ENCODE results near the gene ACE. TPM values are rescaled to one million over a fixed set of nuclear protein-coding genes. Genes with fewer than 3 reads are reported as not detected.

The ACE gene
- total RNA-seq, 1 donor from 2014 or later, result 0.42 TPM

- peaks cover 29% of the 10 kb centered on the region for H3K27me3 Mint-ChIP-seq (ENCODE audit: low read depth)
- no peaks in the 10 kb centered on the region for H3K9me3 Mint-ChIP-seq
- H3K4me3 Mint-ChIP-seq, result no peak overlapping the region
- no peak overlapping the region for H3K27ac Mint-ChIP-seq (ENCODE audit: unreplicated experiment)
- TF ChIP-seq, protein P1, sequence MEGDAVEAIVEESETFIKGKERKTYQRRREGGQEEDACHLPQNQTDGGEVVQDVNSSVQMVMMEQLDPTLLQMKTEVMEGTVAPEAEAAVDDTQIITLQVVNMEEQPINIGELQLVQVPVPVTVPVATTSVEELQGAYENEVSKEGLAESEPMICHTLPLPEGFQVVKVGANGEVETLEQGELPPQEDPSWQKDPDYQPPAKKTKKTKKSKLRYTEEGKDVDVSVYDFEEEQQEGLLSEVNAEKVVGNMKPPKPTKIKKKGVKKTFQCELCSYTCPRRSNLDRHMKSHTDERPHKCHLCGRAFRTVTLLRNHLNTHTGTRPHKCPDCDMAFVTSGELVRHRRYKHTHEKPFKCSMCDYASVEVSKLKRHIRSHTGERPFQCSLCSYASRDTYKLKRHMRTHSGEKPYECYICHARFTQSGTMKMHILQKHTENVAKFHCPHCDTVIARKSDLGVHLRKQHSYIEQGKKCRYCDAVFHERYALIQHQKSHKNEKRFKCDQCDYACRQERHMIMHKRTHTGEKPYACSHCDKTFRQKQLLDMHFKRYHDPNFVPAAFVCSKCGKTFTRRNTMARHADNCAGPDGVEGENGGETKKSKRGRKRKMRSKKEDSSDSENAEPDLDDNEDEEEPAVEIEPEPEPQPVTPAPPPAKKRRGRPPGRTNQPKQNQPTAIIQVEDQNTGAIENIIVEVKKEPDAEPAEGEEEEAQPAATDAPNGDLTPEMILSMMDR (conservative IDR thresholded peaks at IDR 0.05), result no peak
- peaks cover 18% of the 10 kb centered on the region for H3K4me1 Mint-ChIP-seq
- no peaks in the 10 kb centered on the region for H3K36me3 Mint-ChIP-seq (ENCODE audit: low read depth)
- DNase-seq (ENCODE audit: low read depth, low spot score), result no peak
Observed at GRCh38 chr17:63498626-63499195, 21.9 kb downstream of the ACE start.

- H3K4me3 Mint-ChIP-seq, result no peak overlapping the region
- H3K4me1 Mint-ChIP-seq, result peaks cover 19% of the 10 kb centered on the region
- peaks cover 46% of the 10 kb centered on the region for H3K27me3 Mint-ChIP-seq (ENCODE audit: low read depth)
- DNase-seq (ENCODE audit: low read depth, low spot score), result no peak
- TF ChIP-seq, protein P1 (conservative IDR thresholded peaks at IDR 0.05), result no peak
- H3K9me3 Mint-ChIP-seq, result peaks cover 3% of the 10 kb centered on the region
- no peaks in the 10 kb centered on the region for H3K36me3 Mint-ChIP-seq (ENCODE audit: low read depth)
- H3K27ac Mint-ChIP-seq (ENCODE audit: unreplicated experiment), result no peak overlapping the region
Observed at GRCh38 chr17:63500543-63501390, 23.9 kb downstream of the ACE start.

DNA sequence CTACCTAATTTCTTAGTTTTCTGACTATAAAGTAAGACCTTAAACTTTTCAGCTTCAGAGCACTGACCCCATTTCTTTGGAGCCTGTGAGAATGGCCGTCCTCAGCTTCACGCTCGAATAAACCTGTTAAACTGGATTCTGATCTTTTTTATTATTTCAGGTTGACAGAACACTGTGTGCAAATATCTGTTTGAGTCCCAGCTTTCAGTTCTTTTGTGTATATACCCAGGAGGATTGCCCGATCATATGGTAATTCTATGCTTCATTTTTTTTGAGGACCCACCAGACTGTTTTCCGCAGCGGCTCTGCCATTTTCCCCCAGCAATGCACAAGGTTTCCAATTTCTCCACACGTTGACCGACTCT, 26.5 kb downstream of the ACE start:
- H3K4me1 Mint-ChIP-seq, result peaks cover 19% of the 10 kb centered on the region
- peaks cover 51% of the 10 kb centered on the region for H3K27me3 Mint-ChIP-seq (ENCODE audit: low read depth)
- TF ChIP-seq, protein P1 (conservative IDR thresholded peaks at IDR 0.05), result no peak
- H3K4me3 Mint-ChIP-seq, result no peak overlapping the region
- no peaks in the 10 kb centered on the region for H3K36me3 Mint-ChIP-seq (ENCODE audit: low read depth)
- H3K9me3 Mint-ChIP-seq, result peaks cover 3% of the 10 kb centered on the region
- H3K27ac Mint-ChIP-seq (ENCODE audit: unreplicated experiment), result no peak overlapping the region
- DNase-seq (ENCODE audit: low read depth, low spot score), result no peak

- DNase-seq (ENCODE audit: low read depth, low spot score), result no peak
- H3K36me3 Mint-ChIP-seq (ENCODE audit: low read depth), result no peaks in the 10 kb centered on the region
- no peak overlapping the region for H3K4me3 Mint-ChIP-seq
- peaks cover 12% of the 10 kb centered on the region for H3K4me1 Mint-ChIP-seq
- H3K27ac Mint-ChIP-seq (ENCODE audit: unreplicated experiment), result no peak overlapping the region
- peaks cover 3% of the 10 kb centered on the region for H3K9me3 Mint-ChIP-seq
- peaks cover 54% of the 10 kb centered on the region for H3K27me3 Mint-ChIP-seq (ENCODE audit: low read depth)
- TF ChIP-seq, protein P1 (conservative IDR thresholded peaks at IDR 0.05), result no peak
Observed at GRCh38 chr17:63504261-63504660, 27.4 kb downstream of the ACE start.

GRCh38 chr17:63505341-63505740, 28.5 kb downstream of the ACE start:
- Mint-ChIP-seq H3K36me3 (ENCODE audit: low read depth) (no peaks in the 10 kb centered on the region), H3K4me1 (peaks cover 12% of the 10 kb centered on the region), H3K9me3 (peaks cover 3% of the 10 kb centered on the region), H3K27me3 (ENCODE audit: low read depth) (peaks cover 53% of the 10 kb centered on the region), H3K27ac (ENCODE audit: unreplicated experiment) (no peak overlapping the region), H3K4me3 (no peak overlapping the region)
- TF ChIP-seq, protein P1 (conservative IDR thresholded peaks at IDR 0.05), result no peak
- DNase-seq (ENCODE audit: low read depth, low spot score), result no peak
